ENCODE data around the gene CCDC69. TPM values are rescaled to one million over a fixed set of nuclear protein-coding genes. Genes with fewer than 3 reads are reported as not detected.

Gene CCDC69
- total RNA-seq, 2 donors from 2014 or later, result 39.1 to 75.3 TPM

DNA sequence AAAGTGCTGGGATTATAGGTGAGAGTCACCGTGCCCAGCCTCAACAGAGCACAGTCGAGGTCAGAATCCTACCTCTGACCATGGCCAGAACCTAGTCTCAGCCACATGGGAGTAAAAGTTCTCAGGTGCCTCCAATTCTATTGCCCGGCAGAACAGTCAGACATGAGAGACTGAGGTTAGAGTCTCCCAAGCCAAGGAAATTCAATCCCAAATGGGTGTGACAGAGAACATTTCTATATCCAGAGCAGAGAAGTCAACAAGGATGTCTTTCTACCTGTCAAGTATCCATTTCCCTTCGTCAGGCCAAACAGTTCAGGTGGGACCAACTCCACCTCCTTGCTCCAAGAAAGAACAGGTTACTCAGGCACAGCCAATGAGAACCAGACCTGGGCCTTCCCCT is 76.9 kb downstream of the CCDC69 start:
- no peaks in the 10 kb centered on the region for H3K9me3 ChIP-seq
- DNase-seq (ENCODE audit: low spot score), result no peak
- H3K4me3 ChIP-seq, result no peak overlapping the region
- peaks cover 19% of the 10 kb centered on the region for H3K36me3 ChIP-seq
- TF ChIP-seq, protein P1, sequence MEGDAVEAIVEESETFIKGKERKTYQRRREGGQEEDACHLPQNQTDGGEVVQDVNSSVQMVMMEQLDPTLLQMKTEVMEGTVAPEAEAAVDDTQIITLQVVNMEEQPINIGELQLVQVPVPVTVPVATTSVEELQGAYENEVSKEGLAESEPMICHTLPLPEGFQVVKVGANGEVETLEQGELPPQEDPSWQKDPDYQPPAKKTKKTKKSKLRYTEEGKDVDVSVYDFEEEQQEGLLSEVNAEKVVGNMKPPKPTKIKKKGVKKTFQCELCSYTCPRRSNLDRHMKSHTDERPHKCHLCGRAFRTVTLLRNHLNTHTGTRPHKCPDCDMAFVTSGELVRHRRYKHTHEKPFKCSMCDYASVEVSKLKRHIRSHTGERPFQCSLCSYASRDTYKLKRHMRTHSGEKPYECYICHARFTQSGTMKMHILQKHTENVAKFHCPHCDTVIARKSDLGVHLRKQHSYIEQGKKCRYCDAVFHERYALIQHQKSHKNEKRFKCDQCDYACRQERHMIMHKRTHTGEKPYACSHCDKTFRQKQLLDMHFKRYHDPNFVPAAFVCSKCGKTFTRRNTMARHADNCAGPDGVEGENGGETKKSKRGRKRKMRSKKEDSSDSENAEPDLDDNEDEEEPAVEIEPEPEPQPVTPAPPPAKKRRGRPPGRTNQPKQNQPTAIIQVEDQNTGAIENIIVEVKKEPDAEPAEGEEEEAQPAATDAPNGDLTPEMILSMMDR (IDR thresholded peaks at IDR 0.05), result no peak
- no peaks in the 10 kb centered on the region for H3K27me3 ChIP-seq (replicated peaks; ENCODE audit: insufficient read depth)
- H3K27ac ChIP-seq, result no peak overlapping the region
- peaks cover 33 to 89% of the 10 kb centered on the region in 2 donors for H3K4me1 ChIP-seq (ENCODE audit: control insufficient read depth in 1 of 2, low read depth in 2 of 2)
- ATAC-seq (ENCODE audit: insufficient number of reproducible peaks, low FRiP score, low read depth), result no peak

DNA sequence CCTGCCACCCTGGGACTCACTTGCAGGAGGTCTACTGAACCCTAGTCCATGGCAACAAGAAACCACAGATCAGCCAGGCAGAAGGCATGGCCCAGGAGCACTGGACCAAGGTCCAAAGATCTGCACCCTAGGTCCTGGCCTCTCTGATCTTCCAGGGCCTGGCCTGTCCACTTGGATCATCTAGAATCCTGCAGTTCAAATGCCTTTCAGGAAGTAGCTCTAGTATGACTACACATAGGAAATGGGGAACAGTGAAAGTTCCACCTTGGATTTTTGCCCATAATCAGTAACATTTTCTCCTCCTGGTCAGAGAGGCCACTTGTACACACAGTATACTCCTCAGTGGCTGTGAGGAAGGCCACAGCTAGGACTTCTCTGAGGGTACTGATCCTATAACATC is 77.8 kb downstream of the CCDC69 start:
- TF ChIP-seq, protein P1 (IDR thresholded peaks at IDR 0.05), result no peak
- Histone ChIP-seq H3K4me1 (ENCODE audit: control insufficient read depth in 1 of 2, low read depth in 2 of 2) (peaks cover 35 to 89% of the 10 kb centered on the region in 2 donors), H3K36me3 (peaks cover 19% of the 10 kb centered on the region), H3K4me3 (no peak overlapping the region), H3K9me3 (no peaks in the 10 kb centered on the region), H3K27me3 (replicated peaks; ENCODE audit: insufficient read depth) (no peaks in the 10 kb centered on the region), H3K27ac (no peak overlapping the region)
- DNase-seq (ENCODE audit: low spot score), result no peak
- no peak for ATAC-seq (ENCODE audit: insufficient number of reproducible peaks, low FRiP score, low read depth)

DNA sequence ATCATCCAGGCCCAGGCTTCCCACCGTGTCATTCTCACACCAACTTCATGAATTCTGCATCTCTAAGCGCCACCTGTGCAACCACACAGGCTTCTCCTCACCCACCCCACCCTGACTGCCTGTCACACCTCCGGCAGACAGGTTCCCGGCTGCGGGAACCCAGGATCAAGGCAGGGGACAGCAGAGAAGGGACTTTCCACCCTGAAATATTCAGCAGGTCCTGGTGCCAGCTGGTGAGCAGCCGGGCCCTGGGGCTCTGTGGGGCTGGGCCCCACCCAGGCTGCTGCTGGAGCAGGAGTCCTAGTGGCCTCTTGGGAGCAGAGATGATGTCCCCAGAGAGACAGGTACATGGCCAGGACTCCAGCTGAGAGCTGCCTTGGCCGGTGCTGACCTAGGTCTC is 79.0 kb downstream of the CCDC69 start:
- no peak overlapping the region for H3K27ac ChIP-seq

DNA sequence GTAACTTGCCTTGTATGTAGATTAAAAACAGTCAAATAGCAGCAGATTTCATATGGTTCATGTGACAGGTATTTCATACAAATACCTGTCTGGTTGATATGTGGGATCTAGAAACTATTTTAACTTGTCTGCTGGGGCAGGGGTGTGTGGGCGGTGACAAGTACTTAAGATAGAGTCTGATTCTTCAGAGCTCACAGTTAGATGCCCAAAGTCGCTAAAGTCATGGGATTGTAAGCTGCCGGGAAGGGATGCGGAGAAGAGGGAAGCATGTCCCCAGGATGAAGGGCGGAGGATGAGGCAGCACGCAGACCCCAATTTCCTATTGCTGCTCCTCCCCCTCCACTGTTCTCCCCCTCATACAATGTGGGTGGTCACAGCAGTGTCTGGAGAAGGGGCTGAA is 79.6 kb downstream of the CCDC69 start:
- Histone ChIP-seq H3K27me3 (replicated peaks; ENCODE audit: insufficient read depth) (no peaks in the 10 kb centered on the region), H3K4me1 (ENCODE audit: control insufficient read depth in 1 of 2, low read depth in 2 of 2) (peaks cover 18 to 79% of the 10 kb centered on the region in 2 donors), H3K27ac (no peak overlapping the region), H3K36me3 (peaks cover 27% of the 10 kb centered on the region), H3K9me3 (no peaks in the 10 kb centered on the region), H3K4me3 (no peak overlapping the region)
- DNase-seq (ENCODE audit: low spot score) (no peak), ATAC-seq (ENCODE audit: insufficient number of reproducible peaks, low FRiP score, low read depth) (no peak)
- TF ChIP-seq, protein P1 (IDR thresholded peaks at IDR 0.05), result no peak

More for the DNA sequence above, 79.0 kb downstream of the CCDC69 start:
- DNase-seq (ENCODE audit: low spot score), result no peak
- Histone ChIP-seq H3K27me3 (replicated peaks; ENCODE audit: insufficient read depth) (no peaks in the 10 kb centered on the region), H3K36me3 (peaks cover 22% of the 10 kb centered on the region), H3K9me3 (no peaks in the 10 kb centered on the region), H3K4me1 (ENCODE audit: control insufficient read depth in 1 of 2, low read depth in 2 of 2) (peaks cover 24 to 82% of the 10 kb centered on the region in 2 donors), H3K4me3 (no peak overlapping the region)
- TF ChIP-seq, protein P1 (IDR thresholded peaks at IDR 0.05), result no peak
- no peak for ATAC-seq (ENCODE audit: insufficient number of reproducible peaks, low FRiP score, low read depth)

DNA sequence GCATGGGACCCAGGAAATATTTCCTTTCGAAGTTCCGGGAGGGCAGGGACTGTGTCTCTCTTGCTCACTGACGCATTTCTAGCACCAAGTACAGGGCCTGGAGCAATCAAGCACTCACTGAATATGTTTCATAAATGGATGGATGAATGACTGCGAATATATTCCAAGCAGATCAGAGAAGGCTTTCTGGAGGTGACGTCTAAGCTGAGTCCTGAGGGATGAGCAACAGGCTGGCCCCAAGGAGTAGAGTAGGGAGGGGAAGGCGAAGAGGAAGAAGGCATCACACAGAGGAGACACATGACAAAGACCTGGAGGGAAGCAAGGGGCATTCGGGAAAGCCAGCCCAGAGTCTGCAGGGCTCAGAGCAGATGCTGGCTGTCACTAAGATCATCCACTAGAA is 80.2 kb downstream of the CCDC69 start:
- TF ChIP-seq, protein P1 (IDR thresholded peaks at IDR 0.05), result no peak
- Histone ChIP-seq H3K27ac (no peak overlapping the region), H3K36me3 (peaks cover 33% of the 10 kb centered on the region), H3K4me3 (no peak overlapping the region), H3K27me3 (replicated peaks; ENCODE audit: insufficient read depth) (no peaks in the 10 kb centered on the region), H3K4me1 (ENCODE audit: control insufficient read depth in 1 of 2, low read depth in 2 of 2) (peaks cover 18 to 79% of the 10 kb centered on the region in 2 donors), H3K9me3 (no peaks in the 10 kb centered on the region)
- DNase-seq (ENCODE audit: low spot score), result no peak
- ATAC-seq (ENCODE audit: insufficient number of reproducible peaks, low FRiP score, low read depth), result no peak
